Mucosa of rectum (tissue), 2 donors: ENCODE results near the gene CFAP99.
A peak's percentile ranks its signal among the peaks of the same experiment; 100 is the strongest.

Source experiments
- H3K27ac ChIP-seq, 2 donors: one replicate each; pipeline ENCODE4 v1.7.0; 2013; ENCODE audit warnings: inconsistent platforms in 2 of 2, low read depth in 2 of 2, low read length in 2 of 2
- H3K27me3 ChIP-seq, 2 donors: one replicate each; pipeline ENCODE4 v1.7.0; 2013; ENCODE audit warnings: low read length in 2 of 2; ENCODE audit not compliant: control insufficient read depth in 2 of 2, insufficient read depth in 2 of 2
- H3K36me3 ChIP-seq, 2 donors: one replicate each; pipeline ENCODE4 v1.7.0; 2013; ENCODE audit warnings: low read length in 2 of 2; ENCODE audit not compliant: control insufficient read depth in 2 of 2, insufficient read depth in 2 of 2
- H3K4me1 ChIP-seq, 2 donors: one replicate each; pipeline ENCODE4 v1.7.0; 2013; ENCODE audit warnings: low read length in 2 of 2, mild to moderate bottlenecking in 1 of 2; ENCODE audit not compliant: control insufficient read depth in 2 of 2, insufficient read depth in 2 of 2
- H3K4me3 ChIP-seq, 2 donors: one replicate each; pipeline ENCODE4 v1.7.0; 2013; ENCODE audit warnings: low read length in 2 of 2
- H3K9ac ChIP-seq, 2 donors: one replicate each; pipeline ENCODE4 v1.7.0; 2013; ENCODE audit warnings: low read length in 2 of 2, low read depth in 1 of 2, mild to moderate bottlenecking in 1 of 2
- H3K9me3 ChIP-seq, 2 donors: one replicate each; pipeline ENCODE4 v1.7.0; 2013; ENCODE audit warnings: low read length in 2 of 2; ENCODE audit not compliant: control insufficient read depth in 2 of 2
- donor health status: healthy.
- donor health status: Normal muscosa, but diverticular disease.

The CFAP99 gene

GRCh38 chr4:2418650-2419571 is at the start of gene CFAP99:
CFAP99 (plus strand) TSS chr4:2418955.
- Histone ChIP-seq H3K9ac (peak within 1 kb of the TSS; percentile 44 to 88), H3K36me3 (no peaks in the 10 kb centered on the region), H3K9me3 (no peaks in the 10 kb centered on the region), H3K27me3 (peaks cover 6 to 24% of the 10 kb centered on the region in 2 donors), H3K27ac (peak within 1 kb of the TSS; percentile 61 to 87), H3K4me1 (peaks cover 25 to 31% of the 10 kb centered on the region in 2 donors), H3K4me3 (peak within 1 kb of the TSS; percentile 63 to 79)

DNA sequence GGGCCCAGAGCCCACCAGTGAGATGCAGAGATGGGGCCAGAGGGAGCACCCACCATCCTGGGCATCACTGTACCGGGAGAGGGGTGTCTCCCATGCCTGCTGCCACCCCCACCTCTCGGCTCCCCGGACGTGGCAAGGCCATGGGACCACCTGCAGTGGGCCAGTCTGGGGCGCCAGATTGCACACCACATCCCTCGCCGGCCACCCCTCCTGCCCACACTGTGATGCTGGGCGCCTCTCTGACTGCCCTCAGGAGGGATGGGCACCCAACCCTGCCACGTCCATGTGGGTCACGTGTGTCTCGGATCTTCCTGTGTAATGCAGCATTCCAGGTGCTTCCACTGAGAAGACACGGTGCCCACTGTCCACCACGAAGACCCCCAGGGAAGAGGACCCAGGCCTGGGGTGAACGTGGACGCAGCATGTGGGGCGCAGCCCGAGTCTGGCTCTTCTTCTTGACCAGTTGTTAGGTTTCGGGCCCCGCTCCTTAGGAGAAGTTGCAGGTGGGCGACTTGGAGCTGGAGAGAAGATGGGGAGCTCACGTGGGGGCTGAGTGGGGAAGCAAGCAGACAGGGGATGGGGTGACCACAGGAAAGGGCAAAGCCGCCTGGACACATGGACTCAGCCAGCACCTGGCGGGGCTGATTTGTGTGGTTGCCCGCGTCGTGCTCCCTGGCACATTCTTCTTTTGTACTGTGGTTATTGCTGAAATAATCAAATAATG is 48.0 kb upstream of the CFAP99 start:
- Histone ChIP-seq H3K4me3 (no peak overlapping the region), H3K36me3 (peaks cover 0 to 7% of the 10 kb centered on the region in 2 donors), H3K4me1 (no peaks in the 10 kb centered on the region), H3K9ac (no peak overlapping the region), H3K27me3 (no peaks in the 10 kb centered on the region), H3K27ac (no peak overlapping the region), H3K9me3 (peaks cover 0 to 3% of the 10 kb centered on the region in 2 donors)

GRCh38 chr4:2371765-2372487 is 46.8 kb upstream of the CFAP99 start:
- Histone ChIP-seq H3K27ac (no peak overlapping the region), H3K4me1 (no peaks in the 10 kb centered on the region), H3K27me3 (no peaks in the 10 kb centered on the region), H3K9me3 (peaks cover 0 to 3% of the 10 kb centered on the region in 2 donors), H3K36me3 (peaks cover 0 to 7% of the 10 kb centered on the region in 2 donors), H3K4me3 (no peak overlapping the region), H3K9ac (no peak overlapping the region)

DNA sequence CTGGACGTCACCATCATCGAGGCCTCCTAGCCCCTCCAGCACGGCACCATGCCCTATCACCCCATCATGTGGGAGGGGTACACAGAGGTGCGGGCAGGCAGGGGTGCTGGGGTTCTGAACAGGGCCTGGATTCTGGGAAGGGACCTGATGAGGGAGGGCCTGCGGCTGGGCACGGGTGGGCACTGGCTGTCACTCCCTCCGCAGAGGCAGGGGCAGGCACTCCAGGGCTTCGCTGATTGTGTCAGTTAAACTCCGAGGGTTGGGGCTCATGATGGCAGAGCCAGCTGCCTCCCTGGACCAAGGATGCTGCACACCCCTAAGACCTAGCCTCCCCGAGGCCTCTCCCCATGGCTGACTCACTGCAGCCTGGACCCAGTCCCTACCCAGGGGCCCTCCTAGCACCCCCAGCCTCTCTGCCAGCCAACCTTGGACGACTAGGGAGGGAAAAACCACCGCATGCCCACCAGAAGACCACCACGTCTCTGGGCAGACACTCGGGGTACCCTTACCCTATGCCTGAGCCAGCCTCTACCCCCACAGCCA is 46.2 kb upstream of the CFAP99 start:
- Histone ChIP-seq H3K27ac (no peak overlapping the region), H3K27me3 (no peaks in the 10 kb centered on the region), H3K4me3 (no peak overlapping the region), H3K36me3 (peaks cover 0 to 7% of the 10 kb centered on the region in 2 donors), H3K4me1 (no peaks in the 10 kb centered on the region), H3K9ac (no peak overlapping the region), H3K9me3 (peaks cover 0 to 3% of the 10 kb centered on the region in 2 donors)

DNA sequence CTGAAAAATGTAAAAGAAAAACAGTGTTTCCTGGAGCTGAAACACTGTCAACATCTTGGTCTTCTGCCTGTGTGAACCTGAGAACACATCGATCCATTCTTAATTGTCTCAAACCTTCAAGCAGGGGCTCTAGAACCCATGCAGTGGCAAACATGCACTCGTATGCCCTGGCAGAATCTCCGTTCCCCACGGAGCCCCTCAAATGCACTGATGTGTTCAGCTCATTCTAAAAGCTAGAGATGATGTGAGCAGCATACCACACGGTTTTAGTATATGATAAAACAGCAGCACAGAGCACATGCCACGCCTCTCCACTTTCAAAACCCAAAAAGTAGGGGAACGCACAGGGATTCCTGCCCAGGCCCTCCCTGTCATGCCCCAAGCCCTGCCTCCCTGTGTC is 45.2 kb upstream of the CFAP99 start:
- Histone ChIP-seq H3K9me3 (peaks cover 0 to 3% of the 10 kb centered on the region in 2 donors), H3K27me3 (no peaks in the 10 kb centered on the region), H3K27ac (no peak overlapping the region), H3K36me3 (peaks cover 0 to 7% of the 10 kb centered on the region in 2 donors), H3K9ac (no peak overlapping the region), H3K4me3 (no peak overlapping the region), H3K4me1 (no peaks in the 10 kb centered on the region)

- H3K36me3 ChIP-seq, result peaks cover 0 to 7% of the 10 kb centered on the region in 2 donors
- no peaks in the 10 kb centered on the region for H3K9me3 ChIP-seq
- no peak overlapping the region for H3K9ac ChIP-seq
- no peak overlapping the region for H3K27ac ChIP-seq
- no peaks in the 10 kb centered on the region for H3K4me1 ChIP-seq
- H3K4me3 ChIP-seq, result no peak overlapping the region
- no peaks in the 10 kb centered on the region for H3K27me3 ChIP-seq
These were observed 43.3 kb upstream of the CFAP99 start for GRCh38 chr4:2375427-2375826.

GRCh38 chr4:2377241-2377640 is 41.5 kb upstream of the CFAP99 start:
- Histone ChIP-seq H3K27me3 (no peaks in the 10 kb centered on the region), H3K36me3 (no peaks in the 10 kb centered on the region), H3K9ac (no peak overlapping the region), H3K27ac (no peak overlapping the region), H3K4me3 (no peak overlapping the region), H3K9me3 (no peaks in the 10 kb centered on the region), H3K4me1 (no peaks in the 10 kb centered on the region)

GRCh38 chr4:2378401-2378800 is 40.4 kb upstream of the CFAP99 start:
- H3K4me3 ChIP-seq, result no peak overlapping the region
- H3K9ac ChIP-seq, result no peak overlapping the region
- H3K4me1 ChIP-seq, result no peaks in the 10 kb centered on the region
- no peaks in the 10 kb centered on the region for H3K36me3 ChIP-seq
- H3K9me3 ChIP-seq, result no peaks in the 10 kb centered on the region
- H3K27ac ChIP-seq, result no peak overlapping the region
- H3K27me3 ChIP-seq, result no peaks in the 10 kb centered on the region

DNA sequence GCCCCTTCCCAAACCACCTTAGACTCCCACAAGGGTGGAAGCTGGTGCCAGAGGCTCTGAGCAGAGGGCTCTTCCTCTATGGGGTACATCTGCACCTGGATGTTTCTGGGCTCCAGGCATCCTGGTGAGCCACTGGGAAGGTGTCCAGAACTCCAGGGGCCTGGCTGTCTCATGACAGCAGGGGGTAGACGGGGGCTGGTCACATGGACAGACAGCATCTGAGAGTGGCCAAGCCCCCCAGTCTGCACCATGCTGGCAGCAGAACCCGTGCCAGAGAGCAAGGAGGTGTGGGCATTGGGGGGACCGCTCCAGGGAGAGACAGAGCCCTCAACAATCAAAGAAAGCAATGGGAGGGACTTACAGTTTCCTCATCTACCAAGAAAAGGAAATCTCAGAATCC is 39.9 kb upstream of the CFAP99 start:
- H3K9ac ChIP-seq, result no peak overlapping the region
- H3K9me3 ChIP-seq, result no peaks in the 10 kb centered on the region
- H3K27ac ChIP-seq, result no peak overlapping the region
- H3K27me3 ChIP-seq, result no peaks in the 10 kb centered on the region
- H3K4me3 ChIP-seq, result no peak overlapping the region
- H3K36me3 ChIP-seq, result no peaks in the 10 kb centered on the region
- no peaks in the 10 kb centered on the region for H3K4me1 ChIP-seq
